HG02763 (cell line): ENCODE data around the gene TMOD1.
"Not testable (repeated sequence)": the region's sequence is repeated elsewhere in the genome, so short reads cannot be mapped to it uniquely, and the experiment has no call there.

Experiments
- ATAC-seq: cut with Tn5 transposase; IDR thresholded peaks from one replicate; pipeline ENCODE4 v1.9.1; 2021; ENCODE audit warnings: mild to moderate bottlenecking, moderate library complexity; ENCODE audit not compliant: unreplicated experiment

The TMOD1 gene

DNA sequence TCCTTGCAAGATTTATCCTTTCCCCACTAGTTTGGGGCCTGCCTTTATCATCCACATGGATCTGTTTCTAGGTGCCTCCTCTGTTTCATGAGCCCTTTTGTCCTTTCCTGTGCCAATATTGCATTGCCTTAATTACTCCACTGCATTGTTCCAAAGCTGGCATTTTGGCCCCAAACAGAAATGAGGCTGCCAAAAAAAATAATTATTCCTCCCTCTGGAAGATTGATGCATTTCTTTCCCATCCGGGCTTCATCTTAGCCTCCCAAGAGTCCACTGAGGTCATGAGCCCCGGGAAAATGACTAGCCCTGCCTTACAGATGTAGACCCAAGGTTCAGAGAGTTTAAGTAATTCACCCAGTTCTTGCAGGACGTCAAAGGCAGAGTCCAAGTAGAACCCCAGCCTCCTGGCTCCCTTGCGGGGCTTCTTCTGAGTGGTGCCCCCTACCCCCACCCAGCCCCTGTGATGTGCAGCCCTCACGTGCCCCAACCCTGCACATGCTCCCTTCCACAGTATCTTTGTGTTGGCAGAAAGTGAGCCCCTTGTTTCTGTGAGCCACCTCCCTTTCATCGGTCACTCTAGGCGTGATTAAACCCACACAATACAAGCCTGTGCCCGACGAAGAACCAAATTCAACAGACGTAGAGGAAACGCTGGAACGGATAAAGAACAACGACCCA is 62.1 kb downstream of the TMOD1 start:
- no peak for ATAC-seq

DNA sequence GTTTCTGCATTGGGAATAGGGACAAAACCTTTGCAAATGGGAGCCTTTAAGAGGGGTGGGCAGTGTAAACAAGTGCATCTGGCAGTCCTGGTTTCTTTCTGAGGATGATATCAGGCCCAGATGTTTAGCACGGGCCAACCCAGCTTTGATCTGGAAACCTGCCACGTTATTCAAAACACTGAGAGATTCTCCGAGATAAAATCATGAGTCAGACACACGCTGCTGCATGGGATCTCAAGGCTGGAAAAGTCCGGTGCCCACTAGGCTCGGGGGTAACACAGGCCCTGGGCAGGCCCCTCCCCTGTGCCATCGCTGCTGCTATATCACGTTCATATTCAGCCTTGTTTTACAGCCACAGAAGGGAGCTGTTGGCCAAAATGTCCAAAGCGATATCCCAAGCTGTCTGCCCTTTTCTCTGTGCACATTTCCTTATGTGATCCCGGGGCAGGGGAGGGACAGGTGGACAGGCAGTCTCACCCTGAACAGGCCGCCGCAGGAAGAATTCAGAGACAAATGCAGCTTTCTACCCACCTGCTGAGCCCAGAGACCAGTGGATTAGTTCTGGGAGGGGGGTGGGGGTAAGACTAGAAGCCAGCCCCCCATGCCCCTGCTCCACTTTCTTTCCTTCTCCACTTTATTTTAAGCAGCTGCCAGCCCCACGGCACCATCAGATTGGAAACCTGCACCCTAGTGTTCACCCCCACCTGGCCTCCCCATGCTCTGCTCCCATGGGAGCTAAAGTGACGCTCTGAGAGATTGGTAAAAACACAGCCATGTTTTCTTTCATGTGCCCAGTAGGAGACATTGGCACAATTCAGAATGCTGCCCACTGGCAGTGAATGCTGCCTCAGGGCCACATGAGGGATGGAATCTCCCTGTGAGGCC is 63.1 kb downstream of the TMOD1 start:
- ATAC-seq = no peak

DNA sequence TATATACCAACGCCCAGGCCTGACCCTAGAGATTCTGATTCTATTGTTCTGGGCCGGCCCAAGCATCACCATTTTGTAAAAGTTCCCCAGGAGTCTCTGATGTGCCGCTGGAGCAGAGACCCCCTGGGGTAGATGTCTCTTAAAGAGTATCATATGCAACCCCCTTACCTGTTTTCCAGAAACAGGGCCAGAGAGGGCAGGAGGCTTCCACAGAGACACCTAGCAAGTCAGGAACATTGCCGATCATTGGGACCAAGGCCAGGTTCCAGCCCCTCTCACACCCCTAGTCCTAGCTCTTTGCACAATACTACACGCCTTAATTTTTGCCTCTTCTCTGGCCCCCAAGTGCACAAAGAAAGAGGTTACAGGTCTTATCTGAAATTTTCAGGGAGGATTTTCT is 63.8 kb downstream of the TMOD1 start:
- no peak for ATAC-seq

DNA sequence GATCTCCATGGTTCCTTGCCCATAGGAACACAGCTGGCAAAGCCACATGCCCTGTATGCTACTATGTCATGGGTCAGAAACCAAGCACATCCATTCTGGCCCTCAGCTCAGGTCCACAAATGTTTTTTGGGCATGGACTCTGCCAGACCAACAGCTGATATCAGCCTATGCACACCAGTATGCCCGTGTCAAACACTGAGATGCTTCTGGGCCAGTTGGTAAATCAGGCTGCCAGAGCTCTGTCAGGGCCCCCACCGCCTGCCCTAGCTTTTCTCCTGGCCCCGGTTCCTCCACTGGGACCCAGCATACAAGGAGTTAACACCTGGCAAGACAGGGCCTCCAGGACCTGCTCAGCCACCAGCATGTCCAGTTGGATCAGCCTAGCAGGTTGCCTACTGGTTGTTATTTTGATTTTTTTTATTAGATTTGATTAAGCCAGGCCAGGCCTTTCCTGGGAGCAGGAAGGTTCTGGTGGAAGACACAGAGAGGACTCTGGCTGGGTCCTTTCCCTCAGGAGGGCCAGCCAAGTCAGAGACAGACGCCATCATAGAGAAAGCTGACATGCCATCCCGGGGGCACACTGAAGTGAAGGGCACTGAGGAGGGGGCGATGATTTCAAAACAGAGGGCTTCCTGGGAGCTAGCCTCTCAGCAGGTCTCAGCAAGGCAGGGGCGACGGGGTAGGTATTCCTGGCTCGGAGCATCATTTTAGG is 65.9 kb downstream of the TMOD1 start:
- no peak for ATAC-seq

DNA sequence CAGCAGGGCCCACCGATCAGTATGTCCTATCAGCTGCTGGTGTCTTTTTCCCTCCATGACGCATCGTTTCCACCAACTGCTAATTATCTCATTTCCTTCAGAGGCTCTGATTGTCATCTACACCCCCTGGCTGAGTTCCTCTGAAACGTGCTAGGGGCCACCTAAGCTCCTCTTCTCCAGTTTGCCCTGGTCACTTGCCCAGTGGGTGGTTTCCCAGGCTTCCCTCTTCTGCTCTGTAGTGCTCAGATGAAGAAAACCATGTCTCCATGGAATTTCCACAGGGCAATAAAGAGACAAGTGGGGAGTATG is 66.4 kb downstream of the TMOD1 start:
- ATAC-seq = no peak

DNA sequence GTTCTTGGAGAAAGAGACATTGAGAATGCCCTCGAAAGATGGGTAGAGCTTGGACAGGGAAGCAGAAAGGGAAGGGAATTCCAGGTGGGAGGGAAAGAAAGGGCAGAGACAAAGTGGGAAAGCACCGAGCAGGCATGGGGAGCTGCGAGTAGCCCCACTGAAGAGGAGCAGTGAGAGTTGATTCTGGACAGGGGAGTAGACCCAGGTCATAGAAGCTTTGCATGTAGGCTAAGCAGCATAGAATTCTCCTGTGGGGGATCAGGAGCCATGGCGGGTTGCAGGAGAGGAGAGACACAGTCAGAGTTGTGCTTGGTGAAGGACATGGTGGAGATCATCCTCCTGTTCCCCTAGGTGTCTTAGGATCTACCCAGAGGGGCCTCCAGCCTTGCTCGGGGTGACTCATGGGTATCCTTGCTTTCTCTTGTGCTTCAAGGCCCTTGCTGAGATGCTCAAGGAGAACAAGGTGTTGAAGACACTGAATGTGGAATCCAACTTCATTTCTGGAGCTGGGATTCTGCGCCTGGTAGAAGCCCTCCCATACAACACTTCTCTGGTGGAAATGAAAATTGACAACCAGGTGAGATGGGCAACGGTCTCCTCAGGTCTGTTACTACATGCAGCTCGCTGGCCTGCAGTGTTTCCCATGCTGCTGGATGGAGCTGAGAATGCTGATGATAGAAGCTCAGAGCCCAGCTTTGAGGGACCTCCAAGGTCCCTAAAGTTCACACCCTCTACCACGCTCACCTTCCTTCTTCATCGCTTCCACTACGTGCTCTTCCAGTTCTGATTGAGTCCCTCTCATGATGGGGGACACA is 67.2 kb downstream of the TMOD1 start:
- ATAC-seq = no peak

DNA sequence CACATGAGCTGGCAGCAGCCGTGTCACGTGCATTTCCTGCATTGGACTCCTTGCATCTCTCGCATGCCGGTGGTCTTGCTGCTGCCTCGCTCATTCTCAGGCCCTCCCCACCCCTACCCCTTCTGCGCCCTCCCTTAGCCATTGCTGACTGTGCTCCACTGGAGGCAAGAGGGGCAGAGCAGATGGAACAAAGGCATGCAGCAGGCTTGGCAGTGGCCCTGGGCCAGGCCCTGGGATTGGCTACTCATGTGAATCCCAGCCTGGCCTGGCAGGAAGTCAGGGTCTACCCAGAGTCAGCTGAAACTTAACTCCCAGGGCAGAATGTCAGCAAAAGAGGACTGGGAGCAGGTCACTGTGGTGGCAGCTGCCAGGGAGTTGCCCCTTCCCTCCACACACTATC is 69.4 kb downstream of the TMOD1 start:
- ATAC-seq = no peak

DNA sequence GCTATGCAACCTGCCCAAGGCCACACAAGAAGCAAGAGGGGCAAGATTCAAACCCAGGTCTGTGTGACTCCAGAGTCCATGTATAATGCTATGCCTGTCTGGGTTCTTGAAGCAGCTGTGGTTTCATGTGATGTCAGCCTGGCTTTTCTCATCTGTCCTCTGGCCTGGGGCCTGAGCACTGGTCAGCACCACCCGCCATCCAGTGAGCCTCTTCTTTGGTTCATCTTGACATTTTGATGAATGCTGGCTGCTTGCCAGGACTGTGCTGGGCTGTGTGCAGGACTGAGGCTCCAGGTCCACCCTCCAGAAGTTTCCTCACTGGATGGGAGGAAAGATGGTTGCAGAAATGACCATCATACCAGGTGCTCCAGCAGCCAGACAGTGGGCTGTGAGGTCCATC is 70.2 kb downstream of the TMOD1 start:
- ATAC-seq = no peak

DNA sequence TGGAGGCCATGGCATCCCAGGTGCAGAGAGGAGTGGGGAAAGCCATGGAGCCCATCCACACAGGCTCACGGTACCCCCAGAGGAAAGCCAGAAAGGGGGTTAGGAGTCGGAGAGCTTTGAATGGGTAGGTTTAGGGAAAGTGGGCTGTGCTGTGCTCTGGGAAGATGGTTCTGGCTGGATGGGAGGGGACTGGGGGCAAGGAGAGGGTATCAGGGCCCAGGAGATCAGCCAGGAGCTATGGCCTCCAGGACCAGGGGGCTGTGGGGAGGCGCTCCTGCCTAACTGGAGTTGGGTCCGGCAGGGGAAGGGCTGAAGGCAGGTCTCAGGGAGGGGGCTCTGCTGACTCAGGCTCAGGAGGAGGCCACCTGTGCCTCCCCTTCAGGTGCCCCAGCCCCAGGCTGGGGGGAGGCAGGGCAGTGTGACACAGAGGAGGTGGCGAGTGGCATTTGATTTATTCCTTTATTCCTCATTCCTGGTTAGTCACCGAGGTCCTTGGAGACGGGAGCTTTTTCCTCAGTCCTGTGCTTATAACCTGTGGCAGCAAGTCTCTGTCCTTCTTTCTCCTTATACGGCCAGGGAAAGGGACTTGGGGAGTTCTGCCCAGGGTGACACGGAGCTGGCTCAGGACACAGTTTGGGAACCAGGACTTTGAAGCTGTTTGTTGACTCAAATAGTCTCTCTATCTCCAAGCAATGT is 70.9 kb downstream of the TMOD1 start:
- ATAC-seq = no peak

DNA sequence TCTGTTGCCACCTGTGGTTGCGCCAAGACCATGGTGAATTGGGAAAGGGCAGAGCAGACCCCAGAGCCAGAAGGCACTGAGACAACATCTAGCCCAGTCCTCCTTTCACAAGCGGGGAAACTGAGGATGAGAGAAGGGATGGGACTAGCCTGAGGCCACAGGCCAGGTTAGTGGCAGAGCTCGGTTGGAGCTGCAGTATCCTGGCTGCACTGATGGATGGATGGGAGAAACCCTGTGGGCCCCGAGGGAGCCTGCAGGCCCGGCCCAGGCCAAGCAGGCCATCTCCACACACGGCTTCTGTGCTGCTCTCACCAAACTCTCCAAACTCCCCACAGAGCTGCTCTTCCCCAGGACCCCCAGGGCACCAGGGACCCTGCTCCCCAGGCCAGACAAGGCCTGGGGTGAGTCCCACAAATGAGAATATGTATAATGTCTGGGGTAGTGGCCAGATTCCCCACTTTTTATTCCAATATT is 71.5 kb downstream of the TMOD1 start:
- ATAC-seq = no peak

DNA sequence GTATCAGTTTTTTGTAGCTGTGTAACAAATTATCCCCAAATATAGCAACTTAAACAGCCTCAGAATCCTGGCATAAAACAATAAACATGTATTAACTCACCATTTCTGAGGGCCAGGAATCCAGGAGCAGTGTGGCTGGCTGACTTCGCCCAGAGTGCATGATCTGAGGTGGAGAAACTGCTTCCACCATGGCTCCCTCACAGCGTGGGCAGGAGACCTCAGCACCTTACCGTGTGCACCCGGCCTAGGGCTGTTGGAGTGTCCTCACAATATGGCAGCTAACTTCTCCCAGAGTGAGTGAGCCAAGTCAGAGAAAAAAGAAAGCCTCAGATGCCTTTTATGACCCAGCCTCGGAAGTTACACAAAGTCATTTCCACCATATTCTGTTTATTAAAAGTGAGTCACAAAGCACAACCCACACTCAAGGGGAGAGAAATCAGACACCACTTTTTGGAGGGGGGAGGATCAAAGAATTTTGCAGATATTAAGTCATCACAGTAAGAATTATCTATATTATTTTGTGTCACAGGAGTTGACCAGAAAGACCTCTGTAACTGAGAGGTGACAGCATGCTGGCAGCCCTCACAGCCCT is 72.1 kb downstream of the TMOD1 start:
- no peak for ATAC-seq

DNA sequence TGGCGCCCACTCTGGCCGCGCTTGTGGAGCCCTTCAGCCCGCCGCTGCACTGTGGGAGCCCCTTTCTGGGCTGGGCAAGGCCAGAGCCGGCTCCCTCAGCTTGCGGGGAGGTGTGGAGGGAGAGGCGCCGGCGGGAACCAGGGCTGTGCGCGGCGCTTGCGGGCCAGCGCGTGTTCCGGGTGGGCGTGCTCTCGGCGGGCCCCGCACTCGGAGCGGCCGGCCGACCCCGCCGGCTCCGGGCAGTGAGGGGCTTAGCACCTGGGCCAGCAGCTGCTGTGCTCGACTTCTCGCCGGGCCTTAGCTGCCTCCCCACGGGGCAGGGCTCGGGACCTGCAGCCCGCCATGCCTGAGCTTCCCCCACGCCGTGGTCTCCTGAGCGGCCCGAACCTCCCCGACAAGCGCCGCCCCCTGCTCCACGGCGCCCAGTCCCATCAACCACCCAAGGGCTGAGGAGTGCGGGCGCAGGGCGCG is 72.7 kb downstream of the TMOD1 start:
- not testable (repeated sequence) for ATAC-seq

DNA sequence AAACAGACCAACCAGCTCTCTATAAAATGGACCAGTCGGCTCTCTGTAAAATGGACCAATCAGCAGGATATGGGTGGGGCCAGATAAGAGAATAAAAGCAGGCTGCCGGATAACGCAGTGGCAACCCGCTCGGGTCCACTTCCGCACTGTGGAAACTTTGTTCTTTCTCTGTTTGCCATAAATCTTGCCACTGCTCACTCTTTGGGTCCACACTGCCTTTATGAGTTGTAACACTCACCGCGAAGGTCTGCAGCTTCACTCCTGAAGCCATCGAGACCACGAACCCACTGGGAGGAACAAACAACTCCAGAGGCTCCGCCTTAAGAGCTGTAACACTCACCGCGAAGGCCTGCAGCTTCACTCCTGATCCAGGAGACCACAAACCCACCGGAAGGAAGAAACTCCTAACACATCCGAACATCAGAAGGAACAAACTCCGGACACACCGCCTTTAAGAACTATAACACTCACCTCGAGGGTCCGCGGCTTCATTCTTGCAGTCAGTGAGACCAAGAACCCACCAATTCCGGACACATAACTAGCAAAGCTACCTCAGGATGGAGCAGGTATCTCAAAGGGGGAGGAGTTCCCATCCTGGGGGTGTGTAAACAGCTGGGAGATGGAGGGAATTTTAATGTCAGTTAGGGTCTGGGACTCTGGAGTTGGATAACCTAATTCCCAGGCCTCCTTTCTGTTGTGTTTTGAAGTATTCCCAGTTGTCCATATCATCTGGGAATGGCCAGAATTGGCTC is 73.6 kb downstream of the TMOD1 start:
- ATAC-seq = not testable (repeated sequence)

DNA sequence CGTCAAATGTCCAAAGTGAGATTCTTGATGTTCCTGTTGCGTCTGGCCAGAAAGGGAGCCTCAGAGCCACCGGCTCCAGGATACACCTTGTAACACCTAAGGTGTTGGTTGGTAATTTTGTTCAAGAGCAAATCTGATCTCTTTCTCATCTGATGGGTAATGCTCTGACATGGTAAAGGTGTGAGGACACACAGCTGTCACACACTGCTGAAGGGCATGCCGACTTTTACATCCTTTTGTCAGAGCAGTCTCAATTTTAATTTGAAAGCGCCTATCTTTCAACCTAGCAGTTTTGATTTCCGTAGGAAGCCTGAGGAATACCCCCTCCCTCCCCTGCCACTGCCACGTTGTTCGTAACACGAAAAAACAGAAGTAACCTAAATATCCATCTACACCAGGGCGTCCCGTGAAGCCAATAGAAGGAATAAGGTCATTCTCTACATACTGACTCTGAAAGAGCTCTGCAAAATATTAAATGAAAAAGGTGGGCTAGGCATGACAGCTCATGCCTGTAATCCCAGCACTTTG is 74.3 kb downstream of the TMOD1 start:
- no peak for ATAC-seq

DNA sequence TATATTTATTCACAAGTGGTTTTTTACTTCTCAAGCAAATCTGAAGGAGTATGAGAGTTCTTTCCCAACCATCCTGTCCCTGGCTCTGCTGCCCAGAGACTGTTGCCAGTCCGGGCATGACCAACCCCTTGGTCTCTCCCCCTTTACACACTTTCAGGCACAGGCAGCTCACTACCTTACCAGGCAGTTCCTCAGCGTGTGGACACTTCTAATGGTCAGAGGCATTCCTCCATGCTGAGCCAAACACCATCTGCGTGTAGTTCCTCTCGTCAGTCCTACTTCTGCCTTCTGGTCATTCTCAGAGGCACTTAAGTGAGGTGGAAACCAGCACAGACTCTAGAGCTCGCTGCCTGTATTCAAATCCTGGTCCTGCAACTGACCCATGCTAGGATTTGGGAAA is 75.6 kb downstream of the TMOD1 start:
- no peak for ATAC-seq

DNA sequence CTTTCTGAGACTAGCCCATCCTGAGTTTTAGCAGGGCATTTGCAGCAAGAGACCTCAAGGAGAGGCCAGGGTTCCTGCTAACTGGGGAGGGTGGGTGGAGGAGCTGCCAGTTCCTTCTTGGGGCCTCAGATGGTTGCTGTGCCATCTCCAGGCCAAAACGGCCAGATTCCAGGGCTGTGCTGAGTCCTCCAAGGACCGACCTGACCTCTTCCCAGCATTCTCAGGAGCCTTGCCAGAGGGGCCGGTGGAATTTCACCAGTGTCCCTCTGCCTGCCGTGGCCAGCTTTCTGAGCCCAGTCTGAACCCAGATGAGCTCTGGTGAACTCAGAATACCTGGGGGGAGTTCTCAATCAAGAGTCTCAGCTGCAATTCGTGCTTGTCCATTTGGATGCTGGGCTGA is 77.4 kb downstream of the TMOD1 start:
- ATAC-seq = no peak

DNA sequence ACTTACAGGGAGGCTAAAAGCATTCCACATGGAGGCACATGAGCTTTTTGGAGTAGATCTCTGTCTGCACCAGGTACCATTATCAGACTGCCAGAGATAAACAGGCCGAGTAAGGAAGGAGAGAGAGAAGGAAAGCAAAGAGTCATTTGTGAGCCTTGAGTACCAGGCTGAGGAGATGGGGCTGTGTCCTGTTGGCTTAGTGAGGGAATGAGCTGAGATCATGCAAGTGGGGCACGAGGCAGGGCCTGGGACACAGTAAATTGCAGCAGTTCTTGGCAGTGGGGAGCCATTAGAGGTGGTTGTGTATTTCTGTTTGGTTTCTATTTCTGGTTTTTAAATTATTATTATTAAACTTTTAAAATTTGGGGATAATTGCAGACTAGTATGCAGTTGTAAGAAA is 78.4 kb downstream of the TMOD1 start:
- no peak for ATAC-seq

DNA sequence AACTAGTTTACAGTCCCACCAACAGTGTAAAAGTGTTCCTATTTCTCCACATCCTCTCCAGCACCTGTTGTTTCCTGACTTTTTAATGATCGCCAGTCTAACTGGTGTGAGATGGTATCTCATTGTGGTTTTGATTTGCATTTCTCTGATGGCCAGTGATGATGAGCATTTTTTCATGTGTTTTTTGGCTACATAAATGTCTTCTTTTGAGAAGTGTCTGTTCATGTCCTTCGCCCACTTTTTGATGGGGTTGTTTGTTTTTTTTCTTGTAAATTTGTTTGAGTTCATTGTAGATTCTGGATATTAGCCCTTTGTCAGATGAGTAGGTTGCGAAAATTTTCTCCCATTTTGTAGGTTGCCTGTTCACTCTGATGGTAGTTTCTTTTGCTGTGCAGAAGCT is 80.1 kb downstream of the TMOD1 start:
- not testable (repeated sequence) for ATAC-seq

DNA sequence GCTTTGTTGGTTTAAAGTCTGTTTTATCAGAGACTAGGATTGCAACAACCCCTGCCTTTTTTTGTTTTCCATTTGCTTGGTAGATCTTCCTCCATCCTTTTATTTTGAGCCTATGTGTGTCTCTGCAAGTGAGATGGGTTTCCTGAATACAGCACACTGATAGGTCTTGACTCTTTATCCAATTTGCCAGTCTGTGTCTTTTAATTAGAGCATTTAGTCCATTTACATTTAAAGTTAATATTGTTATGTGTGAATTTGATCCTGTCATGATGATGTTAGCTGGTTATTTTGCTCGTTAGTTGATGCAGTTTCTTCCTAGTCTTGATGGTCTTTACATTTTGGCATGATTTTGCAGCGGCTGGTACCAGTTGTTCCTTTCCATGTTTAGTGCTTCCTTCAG is 83.3 kb downstream of the TMOD1 start:
- ATAC-seq = not testable (repeated sequence)
